Endometrial microvascular endothelial cells (primary cell): ENCODE results near the gene SMARCA2. TPM values are rescaled to one million over a fixed set of nuclear protein-coding genes. Genes with fewer than 3 reads are reported as not detected.

Experiments used
- in situ Hi-C: cut with HindIII; loops from 2 replicates; pipeline ENCODE4 v1.10.0; 2017; ENCODE audit warnings: low sequenced_read_pairs, low pct_unique_long_range_greater_than_20kb; ENCODE audit errors: inconsistent ontology term
- total RNA-seq: library from RNA; depleted of rRNA; stranded (reverse); fragments of >200 nt; gene quantifications from one replicate; pipeline ENCODE4 v1.2.3, GENCODE V29; 2015; ENCODE audit errors: inconsistent ontology term

Gene SMARCA2
- total RNA-seq, 1 donor from 2014 or later: 30.5 TPM

- in situ Hi-C loops: no loop called here
These were observed 1.2 kb upstream of the SMARCA2 start for GRCh38 chr9:2013743-2014475.

DNA sequence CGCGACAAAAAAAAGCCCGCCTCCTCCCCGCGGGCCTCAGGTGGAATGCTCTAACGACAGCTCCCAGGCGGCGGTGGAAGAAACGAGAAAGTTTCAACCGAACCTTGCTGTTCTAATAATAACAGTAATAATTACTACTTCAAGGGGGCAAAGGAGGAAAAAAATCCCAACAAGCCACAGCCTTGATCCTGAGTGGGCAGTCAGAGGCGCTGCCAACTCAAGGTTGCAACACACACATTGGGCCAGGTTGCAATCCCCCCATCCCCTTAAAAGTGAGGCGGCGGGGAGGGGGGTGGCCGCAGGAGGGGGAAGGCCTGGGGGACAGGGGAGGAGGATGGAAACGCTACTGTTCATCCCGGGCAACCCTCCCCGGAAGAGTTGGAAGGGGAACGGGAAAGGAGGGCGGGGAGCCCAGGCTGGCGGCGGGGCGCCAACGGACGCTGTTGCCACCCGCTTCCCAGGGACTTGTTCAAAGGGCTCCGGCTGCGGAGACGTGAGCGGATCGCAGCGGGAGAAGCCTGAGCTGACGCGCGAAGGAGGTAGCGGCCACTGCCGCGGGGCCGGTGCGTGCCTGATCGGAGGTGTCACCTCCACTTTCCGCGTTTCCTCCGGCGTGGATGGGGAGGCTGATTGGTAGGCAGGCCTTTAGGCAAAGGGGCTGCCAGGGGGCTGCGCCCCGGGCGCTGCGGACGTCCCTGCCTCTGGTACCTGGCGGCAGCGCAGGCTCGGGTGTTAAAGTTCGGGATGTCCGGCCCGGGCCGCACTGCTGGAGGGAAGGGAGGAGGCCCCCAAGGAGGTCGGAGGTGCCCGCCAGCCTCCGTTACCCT is 647 bp downstream of the SMARCA2 start:
- in situ Hi-C loops: no loop called here

- in situ Hi-C loops: no loop called here
These were observed 1.5 kb downstream of the SMARCA2 start for GRCh38 chr9:2016408-2017330.

- in situ Hi-C loops: no loop called here
These were observed 2.4 kb downstream of the SMARCA2 start for GRCh38 chr9:2017331-2018161.

GRCh38 chr9:2018162-2018643 is 3.1 kb downstream of the SMARCA2 start:
- in situ Hi-C loops: no loop called here

DNA sequence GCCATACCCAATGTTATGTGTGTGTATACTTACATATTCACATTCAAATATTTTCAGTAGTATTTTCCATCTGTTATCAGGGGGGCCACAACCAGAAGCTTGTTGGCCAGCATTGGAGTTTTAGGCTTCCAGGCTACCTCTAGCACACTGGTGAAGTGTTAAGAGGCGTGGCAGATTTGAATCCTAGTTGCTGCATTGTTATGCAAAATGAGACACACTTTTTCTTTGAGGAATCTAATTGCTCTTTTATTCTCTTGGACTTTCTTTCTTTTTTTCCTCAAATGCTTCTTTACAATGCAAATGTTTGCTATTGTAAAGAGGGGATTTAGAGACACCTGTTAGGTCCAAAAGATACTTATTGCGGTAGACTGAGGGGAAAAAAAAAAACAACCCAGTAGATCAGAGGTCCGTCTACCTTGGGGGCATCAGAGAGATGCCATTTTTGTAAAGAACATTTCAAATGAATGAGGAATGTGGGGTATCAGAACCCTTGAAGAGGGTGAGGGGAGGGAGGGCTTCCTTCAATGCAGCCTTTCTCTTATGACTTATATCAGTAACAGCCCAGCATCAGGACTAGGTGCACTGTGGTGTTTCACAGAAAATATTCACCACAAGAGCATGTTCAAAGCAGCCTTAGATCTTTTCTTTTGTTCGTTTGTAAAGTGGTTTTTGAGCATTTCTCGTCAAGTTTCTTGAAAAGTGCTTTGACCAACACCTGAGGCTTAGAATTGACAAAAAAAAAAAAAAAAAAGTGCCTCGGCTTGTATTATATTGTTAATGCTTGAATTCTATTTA is 3.8 kb downstream of the SMARCA2 start:
- in situ Hi-C loops: no loop called here

DNA sequence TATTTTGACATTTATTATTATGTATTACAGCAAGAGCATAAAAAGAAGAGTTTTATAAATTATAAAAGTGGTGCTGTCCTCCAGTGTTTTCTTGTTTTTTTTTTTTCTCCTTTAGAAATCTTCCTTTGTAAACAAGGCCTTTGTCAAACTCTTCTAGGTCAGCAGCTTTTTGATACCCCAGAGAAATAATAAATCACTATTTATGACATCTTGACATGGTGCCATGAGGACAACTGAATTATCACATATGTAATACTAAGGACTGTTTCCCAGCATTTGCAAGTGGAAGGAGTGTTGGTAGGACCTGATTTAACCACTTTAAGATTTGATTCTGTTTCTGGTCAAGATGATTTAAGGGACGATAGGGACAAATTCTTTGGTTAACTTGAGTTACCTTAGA is 4.6 kb downstream of the SMARCA2 start:
- in situ Hi-C loops: no loop called here

DNA sequence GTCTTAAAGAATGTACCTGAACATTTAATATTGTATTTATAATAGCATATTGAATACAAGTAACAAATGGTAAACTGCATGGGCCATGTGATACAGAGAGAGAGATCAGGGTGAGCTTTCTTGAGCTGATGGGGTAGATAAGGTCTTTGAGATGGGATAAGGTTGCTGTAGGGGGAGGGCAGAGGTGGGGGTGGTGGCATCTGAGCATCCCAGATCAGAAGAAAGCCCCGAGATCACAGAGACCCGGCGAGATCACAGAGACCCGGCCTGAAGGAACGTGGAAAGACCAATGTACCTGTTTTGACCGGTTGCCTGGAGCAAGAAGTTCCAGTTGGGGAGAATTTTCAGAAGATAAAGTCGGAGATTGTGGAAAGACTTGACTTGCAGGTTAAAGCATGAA is 6.6 kb downstream of the SMARCA2 start:
- in situ Hi-C loops: no loop called here

GRCh38 chr9:2022560-2022959 is 7.4 kb downstream of the SMARCA2 start:
- in situ Hi-C loops: no loop called here

- in situ Hi-C loops: no loop called here
These were observed 7.9 kb downstream of the SMARCA2 start for GRCh38 chr9:2023042-2023441.

DNA sequence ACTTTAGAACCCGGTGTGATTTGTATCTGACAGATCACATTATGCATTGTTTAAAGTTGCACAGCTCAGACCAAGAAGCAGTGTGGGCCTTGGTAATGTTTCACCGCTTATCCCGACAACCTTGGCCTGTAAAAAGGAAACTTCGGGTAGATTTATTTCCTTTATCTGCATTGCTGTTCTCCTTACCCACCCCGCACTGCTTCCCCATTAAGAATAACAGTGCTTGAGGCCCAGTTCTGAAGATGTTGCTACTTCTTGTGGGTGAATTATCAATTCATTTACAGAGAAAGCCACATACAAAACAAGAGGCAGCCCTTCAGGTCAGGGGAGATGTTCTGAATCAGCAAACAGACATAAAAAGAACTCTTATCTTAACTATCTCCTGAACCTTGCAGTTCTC is 8.4 kb downstream of the SMARCA2 start:
- in situ Hi-C loops: no loop called here

DNA sequence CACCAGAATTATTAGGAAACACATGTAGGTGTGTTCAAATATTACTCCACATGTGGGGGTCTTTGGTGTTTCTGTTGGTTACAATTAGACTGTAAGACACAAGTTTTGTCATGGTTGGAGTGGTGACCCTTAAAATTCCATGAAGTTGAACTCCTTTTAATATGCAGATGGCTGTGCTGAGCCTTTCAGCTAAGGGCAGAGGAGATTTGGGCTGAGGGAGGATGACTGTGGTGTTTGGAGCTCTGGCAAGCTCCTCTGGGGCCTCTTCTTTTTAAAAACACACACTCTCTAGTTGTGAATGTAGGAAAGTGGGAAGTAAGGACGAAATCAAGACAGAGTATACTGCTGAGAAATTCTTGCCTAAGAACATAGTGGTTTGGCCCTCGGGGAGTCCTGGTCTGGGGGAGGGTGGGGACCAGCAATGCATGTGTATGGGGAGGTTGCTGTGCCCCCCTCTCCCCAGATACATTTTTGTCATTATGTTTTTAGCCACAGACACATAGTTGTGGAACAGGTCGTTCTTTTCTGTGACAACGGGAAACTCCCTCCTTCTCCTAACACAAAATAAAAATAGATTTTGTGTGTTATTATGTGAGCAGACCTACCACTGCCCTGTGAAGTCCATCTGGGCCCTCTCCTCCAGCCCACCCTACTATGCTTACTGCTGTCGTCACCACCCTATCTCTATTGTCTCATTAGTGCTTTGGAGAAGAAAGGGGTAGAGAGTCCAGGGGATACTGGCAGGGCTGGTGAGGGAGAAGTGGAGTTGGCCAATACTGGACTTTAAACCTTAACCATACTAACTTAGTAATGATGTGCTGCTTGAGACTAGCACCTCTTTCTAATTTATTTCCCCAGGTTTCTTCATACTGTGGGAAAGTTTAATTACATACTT is 10.0 kb downstream of the SMARCA2 start:
- in situ Hi-C loops: no loop called here

DNA sequence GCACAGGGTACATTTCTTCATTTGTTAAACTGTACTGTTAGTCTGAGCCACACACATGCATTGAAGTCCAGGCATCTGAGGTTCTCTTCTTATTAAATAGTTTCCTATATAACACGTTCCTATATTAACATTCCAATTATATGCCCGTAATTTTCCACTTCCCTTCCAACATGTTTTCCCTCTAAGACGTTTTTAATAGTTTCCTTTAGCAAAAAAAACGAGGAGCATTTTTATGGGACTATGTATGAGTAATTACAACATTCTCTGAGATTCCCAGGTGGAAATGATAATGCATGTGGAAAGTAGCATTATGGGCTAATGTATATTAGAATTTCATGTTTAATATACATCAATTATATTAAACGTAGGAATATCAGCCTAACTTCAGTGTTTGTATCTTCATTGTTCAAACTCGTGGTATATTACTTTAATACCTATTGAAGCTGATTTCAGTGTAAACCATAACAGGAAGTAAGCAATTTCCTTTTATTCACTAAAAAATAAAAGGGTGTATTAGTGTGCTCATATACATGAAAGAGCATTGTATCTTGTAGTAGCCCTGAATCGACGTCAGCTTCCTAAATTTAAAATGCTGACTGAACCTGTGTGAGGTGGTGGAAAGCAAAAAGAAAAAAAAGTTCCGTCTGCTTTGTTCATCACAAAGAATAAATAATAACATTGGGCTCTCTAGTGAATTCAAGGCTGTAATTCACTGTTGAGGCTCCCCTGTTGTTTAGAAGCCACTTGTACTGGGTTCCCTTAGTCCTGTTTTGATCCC is 11.3 kb downstream of the SMARCA2 start:
- in situ Hi-C loops: no loop called here

- in situ Hi-C loops: no loop called here
These were observed 12.5 kb downstream of the SMARCA2 start for GRCh38 chr9:2027543-2028160.

DNA sequence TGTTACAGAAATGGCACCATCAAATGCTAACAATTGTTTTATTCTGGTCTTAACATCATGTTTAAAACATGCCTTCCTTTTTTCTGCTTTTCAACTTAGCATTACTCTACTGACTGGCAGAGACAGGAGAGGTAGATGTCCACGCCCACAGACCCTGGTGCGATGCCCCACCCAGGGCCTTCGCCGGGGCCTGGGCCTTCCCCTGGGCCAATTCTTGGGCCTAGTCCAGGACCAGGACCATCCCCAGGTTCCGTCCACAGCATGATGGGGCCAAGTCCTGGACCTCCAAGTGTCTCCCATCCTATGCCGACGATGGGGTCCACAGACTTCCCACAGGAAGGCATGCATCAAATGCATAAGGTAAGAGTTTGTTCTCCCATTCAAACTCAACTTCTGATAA is 13.7 kb downstream of the SMARCA2 start:
- in situ Hi-C loops: no loop called here
